HepG2 (cell line): Measurements from ENCODE around the gene SNF8. TPM values are rescaled to one million over a fixed set of nuclear protein-coding genes. Genes with fewer than 3 reads are reported as not detected.
A peak's percentile ranks its signal among the peaks of the same experiment; 100 is the strongest.

ENCODE experiments used
- BHLHE40 ChIP-seq: IDR thresholded peaks from 2 replicates; pipeline ENCODE4 v1.6.1; 2011; ENCODE audit warnings: low read length, improper control_type of control experiment
- FOXA3 ChIP-seq: IDR thresholded peaks from 2 replicates; pipeline ENCODE4 v1.6.1; 2016; ENCODE audit warnings: missing genetic modification reagents, missing compliant biosample characterization
- MED1 ChIP-seq: sonication (generic); formaldehyde crosslinking; IDR thresholded peaks from 2 replicates; pipeline ENCODE4 v1.4.0; 2020; ENCODE audit warnings: missing genetic modification reagents
- MIXL1 ChIP-seq: IDR thresholded peaks from 2 replicates; pipeline ENCODE4 v1.6.1; 2016
- MXI1 ChIP-seq: IDR thresholded peaks from 3 replicates; pipeline ENCODE4 v1.6.1; 2012; ENCODE audit warnings: low read depth, low read length, inconsistent platforms, borderline replicate concordance
- NCOR1 ChIP-seq: fragments of 200-600 bp; sonication (generic); IDR thresholded peaks from 2 replicates; pipeline ENCODE4 v1.7.0; 2017; ENCODE audit warnings: antibody characterized with exemption, low read length, borderline replicate concordance
- THAP7 ChIP-seq: sonication (generic); formaldehyde crosslinking; IDR thresholded peaks from 2 replicates; pipeline ENCODE4 v1.8.1; 2023; ENCODE audit warnings: mild to moderate bottlenecking, missing genetic modification reagents
- TIGD3 ChIP-seq: sonication (generic); formaldehyde crosslinking; IDR thresholded peaks from 2 replicates; pipeline ENCODE4 v1.5.1; 2020; ENCODE audit warnings: mild to moderate bottlenecking, missing genetic modification reagents, borderline replicate concordance
- U2AF1 ChIP-seq: fragments of 200-400 bp; formaldehyde crosslinking; optimal IDR thresholded peaks from 2 replicates; pipeline ENCODE3; 2017; ENCODE audit warnings: mild to moderate bottlenecking, low read depth, low read length
- YEATS4 ChIP-seq: sonication (generic); formaldehyde crosslinking; IDR thresholded peaks from 2 replicates; pipeline ENCODE4 v1.4.0; 2020; ENCODE audit warnings: missing genetic modification reagents, borderline replicate concordance
- ZBTB20 ChIP-seq: sonication (generic); formaldehyde crosslinking; IDR thresholded peaks from 2 replicates; pipeline ENCODE4 v1.8.1; 2023; ENCODE audit warnings: missing genetic modification reagents, low read depth, mild to moderate bottlenecking, borderline replicate concordance
- ZBTB21 ChIP-seq: sonication (generic); formaldehyde crosslinking; IDR thresholded peaks from 2 replicates; pipeline ENCODE4 v1.4.0; 2020; ENCODE audit warnings: missing genetic modification reagents
- ZFP37 ChIP-seq: sonication (generic); formaldehyde crosslinking; IDR thresholded peaks from 2 replicates; pipeline ENCODE4 v1.4.0; 2020; ENCODE audit warnings: missing genetic modification reagents, borderline replicate concordance
- ZNF543 ChIP-seq: sonication (generic); formaldehyde crosslinking; IDR thresholded peaks from 2 replicates; pipeline ENCODE4 v1.4.0; 2020; ENCODE audit warnings: mild to moderate bottlenecking, missing genetic modification reagents
- ZNF598 ChIP-seq: sonication (generic); formaldehyde crosslinking; IDR thresholded peaks from 2 replicates; pipeline ENCODE4 v1.5.1; 2020; ENCODE audit warnings: mild to moderate bottlenecking, missing genetic modification reagents, borderline replicate concordance
- ZNF780A ChIP-seq: sonication (generic); formaldehyde crosslinking; IDR thresholded peaks from 2 replicates; pipeline ENCODE4 v1.8.0; 2022; ENCODE audit warnings: mild to moderate bottlenecking, missing genetic modification reagents, moderate library complexity
- polyA plus RNA-seq, 8 experiments: library from polyadenylated mRNA; depleted of rRNA in 3 of 8; stranded (reverse) in 7 of 8; unstranded in 1 of 8; fragments of >200 nt; fragmentation: Illumina TruSeq in 4 of 8; extraction: Trizol in 4 of 8; gene quantifications; 2 replicates each; pipeline versions ENCODE4 v1.2.1 to v1.2.3, GENCODE V29; 2011 to 2016; ENCODE audit warnings: low read depth in 4 of 8, missing spikeins in 1 of 8, mixed read lengths in 1 of 8; ENCODE audit not compliant: insufficient read depth in 1 of 8
- total RNA-seq, 5 experiments: library from RNA; depleted of rRNA; stranded (reverse); fragments of >200 nt; fragmentation: Illumina TruSeq; extraction: Trizol; gene quantifications; 2 replicates each; pipeline ENCODE4 v1.2.3, GENCODE V29; 2016; ENCODE audit warnings: low read depth in 1 of 5
- TF ChIP-seq, protein P1 (sequence below): sonication (generic); IDR thresholded peaks from 2 replicates; pipeline ENCODE4 v1.6.1; 2016; ENCODE audit warnings: low read depth, borderline replicate concordance
- TF ChIP-seq, protein P2 (sequence below), 2 experiments: fragments of 450-650 bp in 1 of 2; sonication (generic) in 1 of 2; formaldehyde crosslinking in 1 of 2; IDR thresholded peaks; 2 replicates each; pipeline versions ENCODE4 v1.6.1 to v1.8.0; 2016 to 2022; ENCODE audit warnings: antibody characterized with exemption in 1 of 2, mild to moderate bottlenecking in 1 of 2, missing genetic modification reagents in 1 of 2

SNF8 gene
- total and polyA plus RNA-seq, 2 of the 13 experiments (the other 11 are each of a cell fraction or from before 2014, with no cell fraction given), result 114 to 153 TPM

- TF ChIP-seq ZBTB20 (peak; percentile 24; the same call in 1 of the 2 replicates), TIGD3 (CRISPR knock-in tag) (no peak), ZBTB21 (CRISPR knock-in tag) (no peak), ZNF543 (CRISPR knock-in tag) (no peak), NCOR1 (no peak), MED1 (CRISPR knock-in tag) (no peak), MIXL1 (CRISPR knock-in tag) (no peak), MXI1 (no peak), BHLHE40 (no peak), ZFP37 (CRISPR knock-in tag) (no peak), U2AF1 (no peak), ZNF598 (CRISPR knock-in tag) (no peak), THAP7 (CRISPR knock-in tag) (no peak), FOXA3 (CRISPR knock-in tag) (no peak), YEATS4 (CRISPR knock-in tag) (no peak), ZNF780A (CRISPR knock-in tag) (no peak)
- TF ChIP-seq, protein P1, sequence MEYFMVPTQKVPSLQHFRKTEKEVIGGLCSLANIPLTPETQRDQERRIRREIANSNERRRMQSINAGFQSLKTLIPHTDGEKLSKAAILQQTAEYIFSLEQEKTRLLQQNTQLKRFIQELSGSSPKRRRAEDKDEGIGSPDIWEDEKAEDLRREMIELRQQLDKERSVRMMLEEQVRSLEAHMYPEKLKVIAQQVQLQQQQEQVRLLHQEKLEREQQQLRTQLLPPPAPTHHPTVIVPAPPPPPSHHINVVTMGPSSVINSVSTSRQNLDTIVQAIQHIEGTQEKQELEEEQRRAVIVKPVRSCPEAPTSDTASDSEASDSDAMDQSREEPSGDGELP, result no peak
- TF ChIP-seq, protein P2, sequence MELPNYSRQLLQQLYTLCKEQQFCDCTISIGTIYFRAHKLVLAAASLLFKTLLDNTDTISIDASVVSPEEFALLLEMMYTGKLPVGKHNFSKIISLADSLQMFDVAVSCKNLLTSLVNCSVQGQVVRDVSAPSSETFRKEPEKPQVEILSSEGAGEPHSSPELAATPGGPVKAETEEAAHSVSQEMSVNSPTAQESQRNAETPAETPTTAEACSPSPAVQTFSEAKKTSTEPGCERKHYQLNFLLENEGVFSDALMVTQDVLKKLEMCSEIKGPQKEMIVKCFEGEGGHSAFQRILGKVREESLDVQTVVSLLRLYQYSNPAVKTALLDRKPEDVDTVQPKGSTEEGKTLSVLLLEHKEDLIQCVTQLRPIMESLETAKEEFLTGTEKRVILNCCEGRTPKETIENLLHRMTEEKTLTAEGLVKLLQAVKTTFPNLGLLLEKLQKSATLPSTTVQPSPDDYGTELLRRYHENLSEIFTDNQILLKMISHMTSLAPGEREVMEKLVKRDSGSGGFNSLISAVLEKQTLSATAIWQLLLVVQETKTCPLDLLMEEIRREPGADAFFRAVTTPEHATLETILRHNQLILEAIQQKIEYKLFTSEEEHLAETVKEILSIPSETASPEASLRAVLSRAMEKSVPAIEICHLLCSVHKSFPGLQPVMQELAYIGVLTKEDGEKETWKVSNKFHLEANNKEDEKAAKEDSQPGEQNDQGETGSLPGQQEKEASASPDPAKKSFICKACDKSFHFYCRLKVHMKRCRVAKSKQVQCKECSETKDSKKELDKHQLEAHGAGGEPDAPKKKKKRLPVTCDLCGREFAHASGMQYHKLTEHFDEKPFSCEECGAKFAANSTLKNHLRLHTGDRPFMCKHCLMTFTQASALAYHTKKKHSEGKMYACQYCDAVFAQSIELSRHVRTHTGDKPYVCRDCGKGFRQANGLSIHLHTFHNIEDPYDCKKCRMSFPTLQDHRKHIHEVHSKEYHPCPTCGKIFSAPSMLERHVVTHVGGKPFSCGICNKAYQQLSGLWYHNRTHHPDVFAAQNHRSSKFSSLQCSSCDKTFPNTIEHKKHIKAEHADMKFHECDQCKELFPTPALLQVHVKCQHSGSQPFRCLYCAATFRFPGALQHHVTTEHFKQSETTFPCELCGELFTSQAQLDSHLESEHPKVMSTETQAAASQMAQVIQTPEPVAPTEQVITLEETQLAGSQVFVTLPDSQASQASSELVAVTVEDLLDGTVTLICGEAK (IDR thresholded peaks at IDR 0.05), result no peak
- TF ChIP-seq, protein P2 (CRISPR knock-in tag; IDR thresholded peaks at IDR 0.05), result peak; percentile 36; the same call in 1 of the 2 replicates
These were observed 16.3 kb upstream of the SNF8 start (continued) for GRCh38 chr17:48960834-48961515.
